ENCODE data around the gene RBM15B.
A peak's percentile ranks its signal among the peaks of the same experiment; 100 is the strongest.

The RBM15B gene

DNA sequence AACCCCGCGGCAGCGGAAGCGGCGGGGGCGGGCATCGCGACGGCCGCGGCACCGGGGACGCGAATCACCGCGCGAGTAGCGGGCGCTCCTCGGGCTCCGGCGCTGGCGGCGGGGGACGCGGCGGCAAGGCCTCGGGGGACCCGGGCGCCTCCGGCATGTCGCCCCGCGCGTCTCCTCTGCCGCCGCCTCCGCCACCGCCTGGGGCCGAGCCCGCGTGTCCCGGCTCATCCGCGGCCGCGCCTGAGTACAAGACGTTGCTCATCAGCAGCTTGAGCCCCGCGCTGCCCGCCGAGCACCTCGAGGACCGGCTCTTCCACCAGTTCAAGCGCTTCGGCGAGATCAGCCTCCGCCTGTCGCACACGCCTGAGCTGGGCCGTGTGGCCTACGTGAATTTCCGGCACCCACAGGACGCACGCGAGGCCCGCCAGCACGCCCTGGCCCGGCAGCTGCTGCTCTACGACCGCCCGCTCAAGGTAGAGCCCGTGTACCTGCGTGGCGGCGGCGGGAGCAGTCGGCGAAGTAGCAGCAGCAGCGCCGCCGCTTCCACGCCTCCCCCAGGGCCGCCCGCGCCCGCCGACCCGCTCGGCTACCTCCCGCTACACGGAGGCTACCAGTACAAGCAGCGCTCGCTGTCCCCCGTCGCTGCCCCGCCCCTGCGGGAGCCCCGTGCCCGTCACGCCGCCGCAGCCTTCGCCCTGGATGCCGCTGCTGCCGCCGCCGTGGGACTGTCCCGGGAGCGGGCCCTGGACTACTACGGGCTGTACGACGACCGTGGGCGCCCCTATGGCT, 675 bp downstream of the RBM15B start:
- peak in 1 of 2 donors; percentile 22 for DNase-seq (ENCODE audit: low read depth in 1 of 2, low spot score in 1 of 2)

DNA sequence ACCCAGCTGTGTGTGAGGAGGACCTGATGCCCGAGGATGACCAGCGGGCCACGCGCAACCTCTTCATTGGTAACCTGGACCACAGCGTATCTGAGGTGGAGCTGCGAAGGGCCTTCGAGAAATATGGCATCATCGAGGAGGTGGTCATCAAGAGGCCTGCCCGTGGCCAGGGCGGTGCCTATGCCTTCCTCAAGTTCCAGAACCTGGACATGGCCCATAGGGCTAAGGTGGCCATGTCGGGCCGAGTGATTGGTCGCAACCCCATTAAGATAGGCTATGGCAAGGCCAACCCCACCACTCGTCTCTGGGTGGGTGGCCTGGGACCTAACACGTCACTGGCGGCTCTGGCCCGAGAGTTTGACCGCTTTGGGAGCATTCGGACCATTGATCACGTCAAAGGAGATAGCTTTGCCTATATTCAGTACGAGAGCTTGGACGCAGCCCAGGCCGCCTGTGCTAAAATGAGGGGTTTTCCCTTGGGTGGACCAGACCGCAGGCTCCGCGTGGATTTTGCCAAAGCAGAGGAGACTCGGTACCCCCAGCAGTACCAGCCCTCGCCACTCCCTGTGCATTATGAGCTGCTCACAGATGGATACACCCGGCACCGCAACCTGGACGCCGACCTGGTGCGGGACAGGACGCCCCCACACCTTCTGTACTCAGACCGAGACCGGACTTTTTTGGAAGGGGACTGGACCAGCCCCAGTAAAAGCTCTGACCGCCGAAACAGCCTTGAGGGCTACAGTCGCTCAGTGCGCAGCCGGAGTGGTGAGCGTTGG, 1.5 kb downstream of the RBM15B start:
- no peak for DNase-seq (ENCODE audit: low read depth in 1 of 2, low spot score in 1 of 2)

DNA sequence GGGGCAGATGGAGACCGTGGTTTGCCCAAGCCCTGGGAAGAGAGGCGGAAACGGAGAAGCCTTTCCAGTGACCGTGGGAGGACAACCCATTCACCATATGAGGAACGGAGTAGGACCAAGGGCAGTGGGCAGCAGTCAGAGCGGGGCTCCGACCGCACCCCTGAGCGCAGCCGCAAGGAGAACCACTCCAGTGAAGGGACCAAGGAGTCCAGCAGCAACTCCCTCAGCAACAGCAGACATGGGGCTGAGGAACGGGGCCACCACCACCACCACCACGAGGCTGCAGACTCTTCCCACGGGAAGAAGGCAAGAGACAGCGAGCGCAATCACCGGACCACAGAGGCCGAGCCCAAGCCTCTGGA, 2.0 kb downstream of the RBM15B start:
- no peak for DNase-seq (ENCODE audit: low read depth in 1 of 2, low spot score in 1 of 2)

DNA sequence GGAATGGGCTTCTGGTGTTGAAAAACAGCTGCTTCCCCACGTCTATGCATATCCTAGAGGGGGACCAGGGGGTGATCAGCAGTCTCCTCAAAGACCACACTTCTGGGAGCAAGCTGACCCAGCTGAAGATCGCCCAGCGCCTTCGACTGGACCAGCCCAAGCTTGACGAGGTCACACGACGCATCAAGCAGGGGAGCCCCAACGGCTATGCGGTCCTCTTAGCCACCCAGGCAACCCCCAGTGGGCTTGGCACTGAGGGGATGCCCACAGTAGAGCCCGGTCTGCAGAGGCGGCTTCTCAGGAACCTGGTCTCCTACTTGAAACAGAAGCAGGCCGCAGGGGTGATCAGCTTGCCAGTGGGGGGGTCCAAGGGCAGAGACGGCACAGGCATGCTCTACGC, 2.5 kb downstream of the RBM15B start:
- no peak for DNase-seq (ENCODE audit: low read depth in 1 of 2, low spot score in 1 of 2)

DNA sequence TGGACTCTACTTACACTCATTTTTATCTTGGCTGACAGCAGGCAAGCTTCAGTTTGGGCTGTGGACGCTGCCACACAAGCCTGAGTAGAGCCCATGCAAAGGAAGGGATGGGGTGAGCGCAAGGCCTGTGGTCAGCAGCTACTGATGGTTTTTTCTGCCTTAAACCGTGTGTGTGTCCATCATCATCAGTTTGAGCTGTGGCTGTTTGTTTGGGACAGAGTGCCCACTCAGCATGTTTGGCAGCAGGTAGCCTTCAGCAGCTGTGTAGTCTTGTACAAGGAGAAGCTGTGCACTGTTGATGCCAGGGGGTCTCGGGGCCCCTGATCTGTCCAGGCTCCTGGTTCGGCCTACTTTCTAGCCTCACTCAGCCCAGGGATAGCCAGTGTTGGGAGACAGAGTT, 3.5 kb downstream of the RBM15B start:
- DNase-seq (ENCODE audit: low read depth in 1 of 2, low spot score in 1 of 2) = no peak

DNA sequence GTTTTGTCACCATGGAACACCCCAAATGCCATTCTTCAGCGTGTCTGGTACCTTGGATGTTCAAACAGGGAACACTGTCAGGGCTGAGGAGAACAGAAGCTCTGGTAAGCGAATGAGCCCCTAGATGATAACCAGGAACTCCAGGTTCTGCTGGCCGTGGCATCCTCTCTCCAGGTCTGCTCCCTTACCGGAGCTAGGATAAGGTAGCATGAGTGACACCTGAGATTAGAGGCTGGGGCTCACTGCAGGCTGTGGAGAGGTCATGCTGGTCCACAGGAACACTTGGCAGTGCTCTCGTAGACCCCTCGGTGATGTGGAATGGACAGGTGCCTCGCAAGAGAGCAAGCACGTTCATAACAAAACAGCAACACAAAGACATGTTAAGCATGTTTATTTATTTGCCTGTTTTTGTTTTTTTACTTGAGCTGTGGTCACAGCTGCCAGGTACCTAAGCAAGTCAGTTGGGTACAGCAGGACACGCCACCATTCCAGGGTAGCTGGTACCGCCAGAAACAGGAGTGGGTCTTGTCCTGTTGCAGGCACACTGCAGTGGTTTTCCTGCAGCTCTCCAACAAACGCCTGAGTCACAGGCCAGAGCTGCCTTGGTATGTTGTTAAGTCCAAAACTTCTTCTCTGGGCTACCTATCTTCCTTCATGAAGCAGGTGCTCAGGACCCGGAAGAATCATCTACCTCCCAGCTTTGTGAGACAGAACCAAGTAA, 4.6 kb downstream of the RBM15B start:
- DNase-seq (ENCODE audit: low read depth in 1 of 2, low spot score in 1 of 2) = no peak

DNA sequence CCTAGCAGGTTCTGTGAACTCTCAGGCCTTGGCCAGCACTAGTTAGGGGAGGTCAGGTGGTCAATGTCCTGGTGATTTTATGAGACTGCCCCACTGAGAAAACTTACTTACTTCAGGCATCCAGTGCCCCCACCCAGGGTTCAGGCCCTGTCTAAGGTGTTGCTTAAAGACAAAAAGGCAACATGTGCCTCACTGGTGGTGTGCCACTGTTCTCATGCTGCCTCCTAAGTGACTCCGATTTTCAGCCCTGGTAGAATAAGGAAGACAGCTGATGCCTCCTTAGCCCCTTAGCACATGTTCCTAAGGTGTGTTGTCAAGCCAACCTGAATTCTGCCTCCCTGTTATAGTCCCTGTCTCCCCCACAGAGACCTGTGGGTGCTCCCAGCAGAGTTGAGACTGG, 5.3 kb downstream of the RBM15B start:
- DNase-seq (ENCODE audit: low read depth in 1 of 2, low spot score in 1 of 2) = no peak

DNA sequence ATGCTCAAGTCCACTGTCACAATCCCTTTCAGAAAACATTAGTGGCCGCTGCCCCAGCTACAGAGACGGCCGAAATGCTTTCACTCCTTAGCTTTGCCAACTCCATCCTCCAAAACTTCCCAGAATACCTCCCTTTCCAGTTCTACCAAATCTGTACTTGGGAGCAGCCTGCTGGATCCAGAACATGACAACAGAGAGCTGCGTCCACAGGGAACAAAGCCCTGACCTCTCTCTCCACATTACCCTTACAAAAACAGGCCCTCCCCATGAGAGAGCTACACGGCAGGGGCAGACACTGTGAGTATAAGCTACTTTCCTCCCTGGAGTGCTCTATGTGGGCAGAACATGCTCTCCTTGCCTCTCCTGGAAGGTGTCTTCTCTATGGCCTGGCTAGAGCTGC, 6.3 kb downstream of the RBM15B start:
- no peak for DNase-seq (ENCODE audit: low read depth in 1 of 2, low spot score in 1 of 2)

DNA sequence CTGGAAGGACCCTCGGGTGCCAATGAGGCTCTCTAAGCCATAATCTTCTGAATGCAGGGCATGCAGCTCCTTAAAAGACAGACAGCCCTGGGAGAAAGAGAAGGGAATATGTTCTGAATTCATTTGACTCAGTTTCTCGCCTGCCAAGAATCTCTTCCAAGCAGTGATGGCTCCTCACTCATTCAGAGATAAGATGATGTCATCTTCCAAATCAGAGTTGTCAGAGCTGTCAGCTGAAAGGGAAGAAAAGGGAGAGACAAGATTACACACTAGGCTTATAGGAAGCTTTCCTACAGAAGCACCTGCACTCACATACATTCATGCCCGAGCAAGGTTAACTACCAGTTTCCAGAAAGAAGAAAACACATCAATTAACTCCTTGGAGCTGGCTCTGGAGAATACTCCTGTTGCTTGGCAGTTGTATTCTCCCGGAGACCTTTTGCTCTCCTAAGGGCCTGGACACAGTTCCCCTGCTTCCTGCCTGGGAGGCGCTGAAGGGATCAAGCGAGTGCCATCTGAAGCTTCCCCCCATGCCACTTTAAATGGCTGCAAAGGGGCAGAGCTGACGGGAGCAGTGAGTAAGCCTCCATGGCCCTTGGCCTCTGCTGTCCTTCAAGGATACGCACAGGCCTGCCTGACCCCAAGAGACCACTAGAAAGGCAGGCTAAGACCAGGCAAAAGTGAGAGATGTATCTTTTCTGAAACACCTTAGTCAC, 7.7 kb downstream of the RBM15B start:
- no peak for DNase-seq (ENCODE audit: low read depth in 1 of 2, low spot score in 1 of 2)

DNA sequence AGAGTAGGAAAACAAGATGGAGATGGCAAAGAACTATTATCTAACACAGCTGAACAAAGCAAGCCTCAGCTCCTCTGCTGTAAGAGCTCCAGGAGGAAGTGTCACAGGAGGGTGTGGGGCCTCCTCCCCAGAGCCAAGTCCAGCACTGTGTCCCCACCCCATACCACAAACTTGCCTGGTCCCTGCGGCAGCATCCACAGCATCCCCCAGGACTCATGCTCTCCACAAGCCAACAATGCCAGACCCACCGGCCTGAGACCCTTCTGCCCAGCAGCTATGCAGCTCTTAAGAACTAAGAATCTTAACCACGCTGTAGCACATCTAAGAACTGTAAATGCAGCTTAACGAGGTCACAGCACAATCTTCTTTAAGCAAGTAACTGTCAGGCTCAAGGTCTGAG, 9.1 kb downstream of the RBM15B start:
- DNase-seq (ENCODE audit: low read depth in 1 of 2, low spot score in 1 of 2) = no peak

DNA sequence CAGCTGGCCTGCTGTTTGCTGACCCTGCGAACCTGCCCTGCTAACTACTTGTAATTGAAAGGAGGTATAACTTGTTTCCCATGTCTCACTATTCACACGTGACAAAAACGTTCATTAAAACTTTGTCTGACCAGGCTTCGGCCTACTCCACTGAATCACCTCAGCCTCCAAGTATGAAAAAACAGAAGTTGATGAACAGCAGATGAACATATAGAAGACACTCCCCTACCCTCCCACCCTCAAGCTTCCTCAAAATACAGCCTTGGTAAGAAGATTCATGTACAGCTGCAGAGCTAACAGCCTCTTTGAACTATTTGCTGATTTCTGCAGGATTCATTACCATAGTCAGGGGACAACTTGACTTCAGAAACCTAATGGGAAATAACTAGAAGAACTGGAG, 10.7 kb downstream of the RBM15B start:
- DNase-seq (ENCODE audit: low read depth in 1 of 2, low spot score in 1 of 2) = no peak

DNA sequence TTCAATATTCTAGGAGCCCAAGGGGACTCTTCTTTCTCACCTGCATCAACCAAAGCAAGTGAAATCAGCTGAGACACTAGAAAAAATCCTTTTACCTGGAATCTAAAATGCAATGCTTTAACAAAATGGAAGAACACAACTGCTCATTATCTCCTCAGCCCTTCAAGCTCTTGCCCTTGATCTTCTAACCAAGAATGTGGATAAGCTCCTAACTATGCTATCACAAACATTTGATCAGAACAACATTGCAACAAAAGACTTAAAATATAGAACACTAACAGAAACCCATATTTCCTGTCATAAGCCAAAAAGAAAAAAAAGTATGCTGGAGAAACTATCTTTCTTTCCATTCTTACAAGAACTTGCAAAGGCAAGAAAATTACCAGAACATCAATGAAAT, 12.6 kb downstream of the RBM15B start:
- DNase-seq (ENCODE audit: low read depth in 1 of 2, low spot score in 1 of 2) = no peak

DNA sequence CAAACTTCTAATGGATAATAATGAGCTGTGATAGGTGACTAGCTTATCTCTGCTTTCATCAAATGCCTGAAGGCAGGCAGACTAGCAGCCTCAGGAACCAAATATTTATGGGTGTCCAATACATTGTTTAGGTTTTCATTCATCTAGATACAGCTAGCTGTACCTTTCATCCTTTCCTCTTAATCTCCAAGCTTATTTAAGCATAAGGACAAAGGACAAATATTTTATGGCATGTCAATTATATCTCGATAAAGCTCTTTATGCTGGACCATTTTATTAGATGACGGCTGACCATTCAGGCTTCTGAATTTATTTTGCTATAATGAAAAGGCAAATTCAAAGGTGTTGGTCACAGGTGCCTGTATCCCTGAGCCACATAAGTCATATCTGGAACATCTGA, 16.9 kb downstream of the RBM15B start:
- no peak for DNase-seq (ENCODE audit: low read depth in 1 of 2, low spot score in 1 of 2)

DNA sequence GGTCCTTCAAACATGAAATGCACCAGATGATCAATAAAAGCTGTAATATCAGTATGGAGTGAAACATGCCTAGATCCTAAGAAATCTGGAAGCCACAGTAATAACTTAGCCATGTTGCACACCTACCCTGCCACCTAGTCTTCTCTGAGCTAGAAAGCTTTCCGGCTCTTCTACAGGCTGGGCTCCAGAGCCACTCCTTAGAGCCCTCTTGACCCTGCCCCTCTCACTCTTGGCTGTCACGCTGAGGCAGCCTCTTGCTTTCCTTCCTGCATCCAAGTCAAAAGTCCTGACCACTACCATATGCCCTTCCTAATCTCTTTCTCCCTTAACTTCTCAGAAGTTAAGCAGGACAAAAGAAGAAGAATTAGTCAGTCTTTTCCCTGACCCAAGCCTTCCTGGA, 17.7 kb downstream of the RBM15B start:
- DNase-seq (ENCODE audit: low read depth in 1 of 2, low spot score in 1 of 2) = no peak

DNA sequence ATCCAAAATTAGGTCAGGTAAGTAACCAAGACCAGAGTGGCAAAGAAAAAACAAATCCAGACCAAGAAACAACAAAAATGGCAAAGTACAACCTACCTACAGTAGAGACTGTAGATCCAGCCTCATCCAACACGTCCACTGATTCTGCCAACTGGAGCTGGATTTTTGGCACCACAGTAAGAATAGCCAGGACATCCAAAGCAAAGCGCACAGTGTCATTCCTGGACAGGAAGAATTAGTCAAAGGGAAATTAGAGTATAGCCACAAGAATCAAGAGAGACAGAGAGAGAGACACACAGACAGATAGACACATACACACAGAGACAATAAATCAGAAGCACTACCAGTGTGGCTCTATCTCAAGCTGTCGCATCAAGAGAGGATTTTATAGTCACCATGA, 31.1 kb downstream of the RBM15B start:
- DNase-seq (ENCODE audit: low read depth in 1 of 2, low spot score in 1 of 2) = no peak

DNA sequence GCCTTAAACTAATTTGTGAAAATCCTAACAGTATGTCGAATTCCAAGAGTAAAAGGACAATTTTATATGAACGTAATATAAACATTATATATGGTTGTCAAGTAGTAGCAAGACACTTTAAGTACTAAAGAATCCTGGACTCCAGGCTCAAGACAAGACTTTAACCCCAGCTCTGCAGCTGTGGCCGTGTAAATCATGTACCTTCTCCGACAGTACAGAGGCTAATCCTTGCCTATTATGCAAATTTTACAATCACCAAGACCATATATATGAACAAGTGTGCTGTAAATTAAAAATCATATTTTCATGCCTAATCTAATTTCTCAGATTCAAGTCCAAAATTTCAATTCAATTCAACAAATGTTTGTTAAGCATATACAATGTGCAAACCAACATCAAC, 35.8 kb downstream of the RBM15B start:
- no peak for DNase-seq (ENCODE audit: low read depth in 1 of 2, low spot score in 1 of 2)

DNA sequence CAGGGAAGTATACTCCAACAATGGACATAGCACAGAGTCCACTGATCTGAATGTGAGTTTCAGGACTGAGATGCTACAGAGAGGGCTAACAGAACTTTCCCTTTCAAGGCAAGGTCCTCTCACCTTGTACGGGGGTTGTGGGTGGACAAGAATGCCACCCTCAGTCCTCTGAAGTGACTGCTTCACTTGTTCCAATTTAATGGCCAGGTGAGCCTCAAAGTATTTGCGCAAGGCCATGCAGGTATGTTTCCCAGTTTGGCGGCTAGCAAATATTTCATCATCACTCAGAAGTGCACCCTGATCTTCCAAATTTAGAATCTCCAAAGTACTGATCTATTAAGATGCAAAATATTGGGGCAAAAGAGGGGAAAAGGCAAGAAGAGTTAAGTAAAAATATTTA, 38.1 kb downstream of the RBM15B start:
- DNase-seq (ENCODE audit: low read depth in 1 of 2, low spot score in 1 of 2) = no peak

DNA sequence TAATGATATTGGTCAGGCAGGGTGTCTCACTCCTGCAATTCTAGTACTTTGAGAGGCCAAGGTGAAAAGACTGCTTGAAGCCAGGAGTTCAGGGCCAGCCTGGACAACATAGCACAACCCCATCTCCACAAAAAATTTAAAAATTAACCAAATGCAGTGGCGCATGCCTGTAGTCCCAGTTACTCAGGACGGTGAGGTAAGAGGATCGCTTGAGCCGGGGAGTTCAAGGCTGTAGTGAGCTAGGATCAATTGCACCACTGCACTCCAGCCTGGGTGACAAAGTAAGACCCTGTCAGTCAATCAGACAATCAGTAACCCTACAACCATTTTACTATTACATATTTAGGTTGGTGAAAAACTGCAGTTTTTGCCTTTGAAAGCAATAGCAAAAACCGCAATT, 43.0 kb downstream of the RBM15B start:
- DNase-seq (ENCODE audit: low read depth in 1 of 2, low spot score in 1 of 2) = no peak

DNA sequence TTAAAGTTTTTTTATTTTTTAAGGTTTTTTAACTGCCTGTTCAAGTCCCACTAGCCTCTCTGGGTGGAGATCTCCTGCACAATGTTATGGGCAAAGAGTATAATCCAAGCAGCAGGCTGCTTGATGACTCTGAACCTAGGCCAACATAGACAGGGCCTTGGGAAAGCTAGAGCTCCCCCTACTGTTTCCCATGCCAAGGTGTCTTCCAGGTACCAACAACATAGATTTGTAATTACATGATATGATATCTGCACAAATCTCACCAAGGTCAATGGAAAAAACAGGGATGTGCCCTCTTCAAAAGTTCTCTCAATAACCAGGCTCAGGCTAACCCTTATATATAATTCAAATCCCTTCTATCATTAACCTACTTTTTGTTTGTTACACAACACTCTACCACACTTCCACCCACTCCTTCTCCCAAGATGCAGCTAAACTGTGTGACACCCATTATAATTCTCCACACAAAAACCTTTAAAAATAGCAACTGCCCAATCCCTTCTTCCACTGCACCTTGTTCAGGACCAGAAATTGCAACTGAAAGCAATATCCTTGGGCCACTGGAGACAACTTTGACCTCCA, 43.8 kb downstream of the RBM15B start:
- DNase-seq (ENCODE audit: low read depth in 1 of 2, low spot score in 1 of 2) = peak in 1 of 2 donors; percentile 10

DNA sequence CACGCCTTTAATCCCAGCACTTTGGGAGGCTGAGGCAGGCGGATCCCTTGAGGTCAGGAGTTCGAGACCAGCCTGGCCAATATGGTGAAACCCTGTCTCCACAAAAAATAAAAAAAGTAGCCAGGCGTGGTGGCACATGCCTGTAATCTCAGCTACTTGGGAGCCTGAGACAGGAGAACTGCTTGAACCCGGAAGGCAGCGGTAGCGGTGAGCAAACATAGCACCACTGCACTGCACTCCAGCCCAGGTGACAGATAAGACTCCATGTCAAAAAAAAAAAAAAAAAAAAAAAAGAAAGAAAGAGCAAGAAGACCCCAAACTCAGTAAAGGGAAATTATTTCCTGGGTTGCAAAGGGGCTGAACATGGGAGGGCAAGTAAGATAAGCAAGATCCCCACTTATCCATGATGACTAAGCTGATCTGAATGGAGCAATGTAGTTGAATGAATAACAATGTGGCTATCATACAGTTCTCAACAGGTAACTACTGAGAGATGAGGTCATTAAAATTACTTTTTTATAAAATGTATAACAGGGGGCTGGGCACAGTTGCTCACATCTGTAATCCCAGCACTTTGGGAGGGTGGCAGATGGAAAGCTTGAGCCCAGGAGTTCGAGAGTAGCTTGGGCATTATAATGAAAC, 46.0 kb downstream of the RBM15B start:
- DNase-seq (ENCODE audit: low read depth in 1 of 2, low spot score in 1 of 2) = no peak
